Measurements from ENCODE around the gene RFFL. TPM values are rescaled to one million over a fixed set of nuclear protein-coding genes. Genes with fewer than 3 reads are reported as not detected.
"Not testable (repeated sequence)": the region's sequence is repeated elsewhere in the genome, so short reads cannot be mapped to it uniquely, and the experiment has no call there.

RFFL gene
- total RNA-seq, 1 donor from 2014 or later: 8.5 TPM

DNA sequence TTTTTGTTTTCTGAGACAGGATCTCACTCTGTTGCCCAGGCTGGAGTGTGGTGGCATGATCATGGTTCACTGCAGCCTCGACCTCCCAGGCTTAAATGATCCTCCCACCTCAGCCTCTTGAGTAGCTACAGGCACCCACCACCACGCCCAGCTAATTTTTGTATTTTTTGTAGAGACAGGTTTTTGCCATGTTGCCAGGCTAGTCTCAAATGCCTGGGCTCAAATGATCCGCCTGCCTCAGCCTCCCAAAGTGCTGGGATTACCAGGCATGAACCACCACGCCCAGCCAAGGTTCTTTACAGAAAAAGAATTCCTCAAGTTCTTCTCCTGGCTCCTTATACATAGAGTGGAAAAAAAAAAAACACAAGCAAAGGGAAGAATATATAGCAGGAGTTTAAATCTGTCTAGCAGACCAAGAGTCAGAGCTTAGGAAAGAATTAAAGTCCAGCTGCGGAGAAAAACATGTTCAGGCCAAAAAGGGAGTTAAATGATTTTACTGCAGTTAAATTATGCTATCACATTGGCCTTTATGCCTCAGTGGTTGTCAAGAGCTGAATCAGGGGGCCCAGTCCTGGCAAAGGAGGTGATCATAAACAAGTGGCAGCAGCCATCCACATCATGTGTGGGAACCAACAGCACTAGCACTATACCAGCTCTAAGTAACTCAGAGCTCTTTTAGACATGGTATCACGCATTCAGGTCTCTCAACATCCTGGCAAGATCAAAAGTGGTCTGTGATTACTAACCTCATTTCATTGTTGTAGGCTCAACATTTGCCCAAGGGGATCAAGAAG, 43.9 kb downstream of the RFFL start:
- ATAC-seq: no peak
- intact Hi-C loops (cut with micrococcal nuclease): no loop called here
- DNase-seq: no peak

- no peak for DNase-seq
- ATAC-seq: no peak
- intact Hi-C loops (cut with micrococcal nuclease): no loop called here
Measured at GRCh38 chr17:35018814-35019213, 44.7 kb downstream of the RFFL start.

- ATAC-seq (no peak), DNase-seq (no peak)
- intact Hi-C loops (cut with micrococcal nuclease): no loop called here
Measured at GRCh38 chr17:35017021-35017420, 46.5 kb downstream of the RFFL start.

GRCh38 chr17:35016369-35016768, 47.1 kb downstream of the RFFL start:
- intact Hi-C loops (cut with micrococcal nuclease): no loop called here
- no peak for DNase-seq
- peak; percentile 17 for ATAC-seq

DNA sequence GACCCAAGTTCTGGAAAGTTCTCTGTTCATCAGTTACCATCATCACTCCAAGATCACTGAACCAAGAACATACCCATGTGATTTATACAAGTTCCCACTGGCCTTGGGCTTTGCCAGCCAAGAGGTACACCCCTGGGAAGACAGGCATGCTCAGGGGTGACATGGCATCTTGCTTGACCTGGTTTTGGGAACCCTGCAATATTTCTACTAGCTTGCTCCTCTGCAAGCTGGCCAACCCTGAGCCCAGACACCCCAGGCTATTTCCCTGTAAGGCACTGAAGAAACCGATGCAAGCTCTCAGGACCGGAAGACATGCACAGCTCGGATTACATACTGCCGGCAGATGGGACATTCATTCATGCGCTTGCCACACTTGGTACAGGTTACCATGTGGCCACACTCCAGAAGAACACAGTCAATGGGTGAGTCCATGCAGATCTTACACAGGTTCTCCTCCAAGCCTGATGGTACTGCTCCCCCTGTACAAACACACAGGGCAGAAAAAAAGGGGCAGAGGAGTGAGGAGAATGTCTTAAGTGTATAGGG, 51.8 kb downstream of the RFFL start:
- no peak for DNase-seq
- intact Hi-C loops (cut with micrococcal nuclease): no loop called here
- ATAC-seq: no peak

DNA sequence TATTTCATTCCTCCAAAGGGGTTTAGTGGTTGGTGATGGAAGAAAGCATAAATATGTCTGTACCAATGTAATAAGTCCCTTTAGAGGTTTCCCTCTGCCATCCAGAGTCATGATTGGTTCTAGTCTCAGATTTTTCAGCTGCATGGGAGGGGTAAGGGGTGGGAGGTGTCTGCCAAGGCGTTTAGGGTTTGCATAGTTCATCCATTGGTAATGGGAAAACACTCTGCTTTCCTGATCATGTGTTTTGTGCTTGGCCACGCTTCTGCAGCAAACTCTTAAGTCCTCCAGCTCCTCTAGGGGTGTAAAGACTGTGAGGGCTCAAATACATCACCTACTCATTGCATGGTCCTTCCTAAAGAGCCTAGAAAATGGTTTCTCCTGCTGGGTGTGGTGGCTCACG, 53.4 kb downstream of the RFFL start:
- ATAC-seq: no peak
- DNase-seq: no peak
- intact Hi-C loops (cut with micrococcal nuclease): no loop called here

- intact Hi-C loops (cut with micrococcal nuclease): loop anchor here (10.0 kb wide), 1 partner anchor 108 kb away; the partner anchor contains the start of gene RAD51D
- no peak for ATAC-seq
Measured at GRCh38 chr17:35006961-35007360, 56.5 kb downstream of the RFFL start.

DNA sequence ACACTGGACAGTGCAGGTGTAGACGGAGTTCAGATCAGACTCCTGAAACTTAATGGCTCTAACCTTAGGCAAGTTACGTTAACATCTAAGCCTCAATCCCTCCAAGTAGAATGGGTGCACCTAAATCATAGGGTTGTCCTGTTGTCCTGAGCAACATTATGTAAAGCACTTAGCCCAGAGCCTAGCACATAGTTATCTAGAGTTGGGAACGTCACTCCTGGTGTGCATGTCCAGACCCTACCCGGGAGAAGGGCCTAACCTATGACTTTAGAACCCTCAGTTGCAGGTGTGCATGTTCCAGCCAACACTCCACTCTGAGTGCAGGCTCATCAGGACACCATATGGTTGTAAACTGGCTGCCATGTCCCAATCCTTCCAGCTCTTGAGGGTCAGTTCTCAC, 57.2 kb downstream of the RFFL start:
- no peak for ATAC-seq
- intact Hi-C loops (cut with micrococcal nuclease): loop anchor here (10.0 kb wide), 1 partner anchor 108 kb away; the partner anchor contains the start of gene RAD51D
- no peak for DNase-seq

More at GRCh38 chr17:35006961-35007360, 56.5 kb downstream of the RFFL start:
- no peak for DNase-seq

- intact Hi-C loops (cut with micrococcal nuclease): loop anchor here (10.0 kb wide), 1 partner anchor 111 kb away; the partner anchor contains the start of gene RAD51D
- DNase-seq: no peak
- no peak for ATAC-seq
Measured at GRCh38 chr17:35003778-35004177, 59.7 kb downstream of the RFFL start.

- intact Hi-C loops (cut with micrococcal nuclease): loop anchor here (10.0 kb wide), 1 partner anchor 112 kb away; the partner anchor contains the start of gene RAD51D
- DNase-seq: peak; percentile 76
- peak; percentile 90 for ATAC-seq
Measured at GRCh38 chr17:35002876-35003551, 60.5 kb downstream of the RFFL start.

- no peak for ATAC-seq
- no peak for DNase-seq
- intact Hi-C loops (cut with micrococcal nuclease): loop anchor here (10.0 kb wide), 1 partner anchor 113 kb away; the partner anchor contains the start of gene RAD51D
Measured at GRCh38 chr17:35001549-35001948, 62.0 kb downstream of the RFFL start.

GRCh38 chr17:35000965-35001364, 62.5 kb downstream of the RFFL start:
- not testable (repeated sequence) for DNase-seq, ATAC-seq
- intact Hi-C loops (cut with micrococcal nuclease): loop anchor here (10.0 kb wide), 1 partner anchor 114 kb away; the partner anchor contains the start of gene RAD51D

- intact Hi-C loops (cut with micrococcal nuclease): loop anchor here (10.0 kb wide), 1 partner anchor 95 kb away; no protein-coding TSS in a partner anchor
- ATAC-seq (no peak), DNase-seq (no peak)
Measured at GRCh38 chr17:34999456-34999855, 64.1 kb downstream of the RFFL start.

GRCh38 chr17:34998205-34998604, 65.3 kb downstream of the RFFL start:
- DNase-seq (peak; percentile 78), ATAC-seq (peak; percentile 81)
- intact Hi-C loops (cut with micrococcal nuclease): loop anchor here (10.0 kb wide), 1 partner anchor 97 kb away; no protein-coding TSS in a partner anchor

- DNase-seq: peak; percentile 29
- ATAC-seq: peak; percentile 82
- intact Hi-C loops (cut with micrococcal nuclease): loop anchor here (10.0 kb wide), 1 partner anchor 97 kb away; no protein-coding TSS in a partner anchor
Measured at GRCh38 chr17:34997355-34997862, 66.1 kb downstream of the RFFL start.

- intact Hi-C loops (cut with micrococcal nuclease): loop anchor here (10.0 kb wide), 1 partner anchor 98 kb away; no protein-coding TSS in a partner anchor
- DNase-seq (no peak), ATAC-seq (no peak)
Measured at GRCh38 chr17:34996422-34997285, 66.9 kb downstream of the RFFL start.

DNA sequence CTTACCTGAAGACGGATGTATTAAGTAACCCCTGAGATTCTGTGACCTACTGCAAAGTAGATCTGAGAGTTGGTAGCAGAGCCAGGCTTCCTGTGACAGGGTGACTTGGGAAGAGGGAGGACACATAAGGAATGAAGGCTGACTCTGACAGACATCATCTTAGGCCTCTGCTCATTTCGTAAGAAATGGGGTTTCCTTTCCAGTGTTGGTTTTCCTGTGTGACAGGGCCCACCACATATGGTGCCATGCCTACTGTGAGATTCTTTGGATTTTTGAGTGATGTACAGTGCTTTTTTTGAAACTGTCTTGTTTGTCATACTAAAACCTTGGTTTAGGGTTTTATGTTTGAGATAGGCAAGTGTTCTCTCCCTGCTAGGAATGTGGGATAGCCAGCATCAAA, 70.5 kb downstream of the RFFL start:
- DNase-seq (no peak), ATAC-seq (no peak)
- intact Hi-C loops (cut with micrococcal nuclease): loop anchor here (10.0 kb wide), 1 partner anchor 102 kb away; no protein-coding TSS in a partner anchor

GRCh38 chr17:34991606-34992005, 71.9 kb downstream of the RFFL start:
- ATAC-seq: no peak
- intact Hi-C loops (cut with micrococcal nuclease): loop anchor here (10.0 kb wide), 1 partner anchor 103 kb away; no protein-coding TSS in a partner anchor
- DNase-seq: no peak

All from left ventricle myocardium superior (tissue), 1 donor.